Peyer's patch (tissue), 4 donors: ENCODE results near the gene ASXL1. TPM values are rescaled to one million over a fixed set of nuclear protein-coding genes. Genes with fewer than 3 reads are reported as not detected.

Source experiments
- DNase-seq, 3 donors: peaks; one replicate each; pipeline ENCODE4 v3.0.0-alpha.2; 2017 to 2019
- H3K27ac ChIP-seq, 4 donors: fragments of 200-600 bp; sonication (generic); one replicate each; pipeline ENCODE4 v1.5.1; 2016 to 2019
- H3K27me3 ChIP-seq, 2 donors: fragments of 200-600 bp; sonication (generic); one replicate each; pipeline ENCODE4 v1.5.1; 2019
- H3K36me3 ChIP-seq, 3 donors: fragments of 200-600 bp; sonication (generic); one replicate each; pipeline ENCODE4 v1.5.1; 2016 to 2019
- H3K4me1 ChIP-seq, 4 donors: fragments of 200-600 bp; sonication (generic); one replicate each; pipeline ENCODE4 v1.5.1; 2016 to 2019
- H3K4me3 ChIP-seq, 4 donors: fragments of 200-600 bp; sonication (generic); 1 replicate in 3 of 4; 2 replicates in 1 of 4; pipeline ENCODE4 v1.5.1; 2016 to 2019; ENCODE audit warnings: mild to moderate bottlenecking in 1 of 4
- H3K9me3 ChIP-seq, 4 donors: fragments of 200-600 bp; sonication (generic); one replicate each; pipeline ENCODE4 v1.5.1; 2016 to 2019; ENCODE audit warnings: mild to moderate bottlenecking in 1 of 4
- POLR2A ChIP-seq, 2 donors: fragments of 450-650 bp; IDR thresholded peaks; one replicate each; pipeline ENCODE4 v1.5.1; 2017; ENCODE audit warnings: antibody characterized with exemption in 2 of 2, mild to moderate bottlenecking in 2 of 2, moderate library complexity in 2 of 2
- total RNA-seq, 4 donors: library from RNA; depleted of rRNA; stranded (reverse); fragments of >200 nt; gene quantifications; one replicate each; pipeline ENCODE4 v1.1.0, GENCODE V29; 2016
- TF ChIP-seq, protein P1 (sequence below), 6 experiments: fragments of 450-650 bp in 4 of 6; fragments of 200-600 bp in 2 of 6; sonication (generic) in 1 of 6; IDR thresholded peaks; one replicate each; pipeline ENCODE4 v1.5.1; 2017 to 2019; ENCODE audit warnings: antibody characterized with exemption in 6 of 6, mild to moderate bottlenecking in 3 of 6, moderate library complexity in 1 of 6

ASXL1 gene
- total RNA-seq, 4 donors from 2014 or later, result 74.4 to 173 (median 115) TPM

DNA sequence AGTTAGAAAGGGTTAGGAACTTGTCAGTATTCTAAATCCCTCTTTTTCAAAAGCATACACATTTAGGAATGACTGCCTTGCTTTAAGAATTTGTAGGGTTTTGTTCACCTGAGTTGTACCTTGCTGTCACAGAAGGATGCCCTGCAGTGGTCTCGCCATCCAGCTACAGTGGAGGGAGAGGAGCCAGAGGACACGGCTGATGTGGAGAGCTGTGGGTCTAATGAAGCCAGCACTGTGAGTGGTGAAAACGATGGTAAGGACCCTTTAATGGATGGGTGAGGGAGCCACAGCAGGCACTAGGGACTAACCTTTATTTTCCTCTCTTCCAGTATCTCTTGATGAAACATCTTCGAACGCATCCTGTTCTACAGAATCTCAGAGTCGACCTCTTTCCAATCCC is 69.9 kb downstream of the ASXL1 start:
- DNase-seq, result no peak
- Histone ChIP-seq H3K27me3 (no peaks in the 10 kb centered on the region), H3K4me3 (no peak overlapping the region), H3K4me1 (no peaks in the 10 kb centered on the region), H3K27ac (no peak overlapping the region), H3K36me3 (peaks cover 0 to 56% (median 4%) of the 10 kb centered on the region in 3 donors), H3K9me3 (no peaks in the 10 kb centered on the region)
- TF ChIP-seq, protein P1, sequence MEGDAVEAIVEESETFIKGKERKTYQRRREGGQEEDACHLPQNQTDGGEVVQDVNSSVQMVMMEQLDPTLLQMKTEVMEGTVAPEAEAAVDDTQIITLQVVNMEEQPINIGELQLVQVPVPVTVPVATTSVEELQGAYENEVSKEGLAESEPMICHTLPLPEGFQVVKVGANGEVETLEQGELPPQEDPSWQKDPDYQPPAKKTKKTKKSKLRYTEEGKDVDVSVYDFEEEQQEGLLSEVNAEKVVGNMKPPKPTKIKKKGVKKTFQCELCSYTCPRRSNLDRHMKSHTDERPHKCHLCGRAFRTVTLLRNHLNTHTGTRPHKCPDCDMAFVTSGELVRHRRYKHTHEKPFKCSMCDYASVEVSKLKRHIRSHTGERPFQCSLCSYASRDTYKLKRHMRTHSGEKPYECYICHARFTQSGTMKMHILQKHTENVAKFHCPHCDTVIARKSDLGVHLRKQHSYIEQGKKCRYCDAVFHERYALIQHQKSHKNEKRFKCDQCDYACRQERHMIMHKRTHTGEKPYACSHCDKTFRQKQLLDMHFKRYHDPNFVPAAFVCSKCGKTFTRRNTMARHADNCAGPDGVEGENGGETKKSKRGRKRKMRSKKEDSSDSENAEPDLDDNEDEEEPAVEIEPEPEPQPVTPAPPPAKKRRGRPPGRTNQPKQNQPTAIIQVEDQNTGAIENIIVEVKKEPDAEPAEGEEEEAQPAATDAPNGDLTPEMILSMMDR (IDR thresholded peaks at IDR 0.05), result no peak
- no peak for TF ChIP-seq POLR2A (IDR thresholded peaks at IDR 0.05)

GRCh38 chr20:32429343-32429742 is 71.2 kb downstream of the ASXL1 start:
- TF ChIP-seq, protein P1 (IDR thresholded peaks at IDR 0.05), result no peak
- no peak for TF ChIP-seq POLR2A (IDR thresholded peaks at IDR 0.05)
- DNase-seq, result no peak
- Histone ChIP-seq H3K9me3 (no peaks in the 10 kb centered on the region), H3K4me3 (no peak overlapping the region), H3K27ac (no peak overlapping the region), H3K27me3 (no peaks in the 10 kb centered on the region), H3K36me3 (peaks cover 0 to 70% (median 4%) of the 10 kb centered on the region in 3 donors), H3K4me1 (no peaks in the 10 kb centered on the region)

DNA sequence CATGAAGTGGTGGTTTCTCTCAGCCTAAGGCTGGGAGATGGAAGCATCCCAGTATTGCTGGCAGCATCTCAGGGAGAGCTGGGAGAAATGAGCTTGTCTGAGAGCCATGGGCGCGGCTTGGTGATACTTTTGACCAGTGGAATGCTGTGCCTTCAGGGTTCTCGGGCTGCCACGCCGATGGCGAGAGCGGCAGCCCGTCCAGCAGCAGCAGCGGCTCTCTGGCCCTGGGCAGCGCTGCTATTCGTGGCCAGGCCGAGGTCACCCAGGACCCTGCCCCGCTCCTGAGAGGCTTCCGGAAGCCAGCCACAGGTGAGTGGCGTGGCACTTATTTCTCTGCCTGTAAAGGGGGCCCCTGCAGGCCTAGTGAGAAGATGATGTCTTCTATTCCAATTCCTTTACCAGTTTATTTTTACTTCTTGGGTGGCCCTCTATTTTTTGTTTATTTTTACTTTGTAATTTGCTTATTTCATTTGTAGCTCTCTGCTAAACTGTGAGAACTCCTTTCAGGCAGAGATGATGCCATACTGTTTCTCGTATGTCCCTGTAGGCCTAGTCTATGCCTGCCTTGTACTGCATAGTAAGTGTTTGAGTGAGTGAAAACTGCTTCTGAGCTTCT is 71.7 kb downstream of the ASXL1 start:
- Histone ChIP-seq H3K36me3 (peaks cover 0 to 75% (median 4%) of the 10 kb centered on the region in 3 donors), H3K9me3 (no peaks in the 10 kb centered on the region)

GRCh38 chr20:32431457-32431856 is 73.3 kb downstream of the ASXL1 start:
- TF ChIP-seq, protein P1 (IDR thresholded peaks at IDR 0.05), result no peak
- no peak for TF ChIP-seq POLR2A (IDR thresholded peaks at IDR 0.05)
- H3K36me3 ChIP-seq, result peaks cover 0 to 91% (median 4%) of the 10 kb centered on the region in 3 donors
- no peak overlapping the region for H3K27ac ChIP-seq
- DNase-seq, result no peak
- no peaks in the 10 kb centered on the region for H3K9me3 ChIP-seq
- no peaks in the 10 kb centered on the region for H3K4me1 ChIP-seq
- H3K4me3 ChIP-seq, result no peak overlapping the region
- no peaks in the 10 kb centered on the region for H3K27me3 ChIP-seq

More for the DNA sequence above, 71.7 kb downstream of the ASXL1 start:
- H3K27me3 ChIP-seq, result no peaks in the 10 kb centered on the region
- no peaks in the 10 kb centered on the region for H3K4me1 ChIP-seq
- TF ChIP-seq, protein P1 (IDR thresholded peaks at IDR 0.05), result no peak
- TF ChIP-seq POLR2A (IDR thresholded peaks at IDR 0.05), result no peak
- H3K4me3 ChIP-seq, result no peak overlapping the region
- no peak for DNase-seq
- H3K27ac ChIP-seq, result no peak overlapping the region

DNA sequence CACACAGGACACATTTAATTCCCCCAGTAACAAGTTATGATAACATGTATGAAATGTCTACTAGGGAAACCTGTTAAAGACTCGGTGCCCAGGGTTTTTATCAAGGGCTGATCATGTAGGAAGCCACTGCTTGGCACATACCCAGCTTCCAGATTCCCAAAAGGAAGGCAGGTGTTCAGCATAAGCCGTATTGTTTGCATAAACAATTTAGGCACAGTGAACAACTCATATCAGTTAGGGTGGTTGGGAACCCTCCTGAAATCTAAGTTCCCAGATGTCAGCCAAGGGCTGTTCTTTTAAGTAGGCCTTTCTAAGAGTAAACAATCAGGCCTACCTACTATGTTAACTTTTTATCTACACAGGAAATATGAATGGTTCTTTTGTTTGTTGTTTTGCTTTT is 74.1 kb downstream of the ASXL1 start:
- DNase-seq, result no peak
- Histone ChIP-seq H3K9me3 (no peaks in the 10 kb centered on the region), H3K4me3 (no peak overlapping the region), H3K36me3 (peaks cover 0 to 99% (median 4%) of the 10 kb centered on the region in 3 donors), H3K27me3 (no peaks in the 10 kb centered on the region), H3K4me1 (no peaks in the 10 kb centered on the region), H3K27ac (no peak overlapping the region)
- TF ChIP-seq, protein P1 (IDR thresholded peaks at IDR 0.05), result no peak
- no peak for TF ChIP-seq POLR2A (IDR thresholded peaks at IDR 0.05)
